ENCODE results near the gene C4B.

C4B gene

DNA sequence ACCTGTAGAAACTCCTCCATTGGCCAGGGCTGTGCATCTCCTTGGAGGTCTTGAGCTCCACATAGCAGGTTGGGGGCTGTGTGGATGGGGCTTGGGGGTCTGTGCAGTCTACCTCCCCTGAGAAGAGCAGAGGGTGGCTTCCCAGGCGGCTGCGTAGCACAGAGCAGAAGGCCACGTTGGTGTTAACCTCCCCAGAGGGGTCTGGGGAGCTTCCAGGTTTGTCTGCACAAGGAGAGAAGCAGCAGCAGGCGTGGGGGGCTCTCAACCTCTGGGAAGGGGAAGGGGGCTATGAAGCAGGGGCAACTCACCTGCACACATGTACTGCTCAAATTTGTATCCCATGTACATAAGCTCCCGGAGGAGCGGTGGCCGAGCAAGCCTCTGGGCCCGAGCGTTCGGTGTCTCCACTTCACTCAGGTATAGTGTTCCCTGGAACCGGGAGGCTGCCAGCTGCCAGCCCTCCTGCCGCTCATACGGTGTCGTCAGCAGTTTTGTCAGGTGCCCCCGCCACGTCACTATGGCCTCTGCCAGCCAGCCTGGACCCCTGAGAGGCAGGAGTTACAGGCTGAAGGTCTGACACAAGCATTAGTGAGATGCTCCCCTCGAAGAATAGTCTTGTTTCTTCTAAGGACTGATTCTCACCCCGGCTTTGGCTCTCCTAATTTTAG is 43.9 kb upstream of the C4B start:
- H3K27ac ChIP-seq (replicated peaks; ENCODE audit: low read length), result no peak overlapping the region
- H3K23ac ChIP-seq (ENCODE audit: low read depth, low read length, poor library complexity), result peak overlapping the region; percentile 14
- no peak overlapping the region for H2BK5ac ChIP-seq (ENCODE audit: low read length)
- H3K4me1 ChIP-seq (ENCODE audit: control insufficient read depth in 2 of 2, insufficient read depth in 1 of 2, low read depth in 1 of 2, low read length in 2 of 2), result peaks cover 11 to 13% of the 10 kb centered on the region in 2 donors
- H3K4me2 ChIP-seq (ENCODE audit: insufficient read depth, low read length, poor library complexity, severe bottlenecking), result peak overlapping the region; percentile 41
- H3K18ac ChIP-seq (ENCODE audit: low read length), result no peak overlapping the region
- H4K8ac ChIP-seq (ENCODE audit: low read depth, low read length), result no peak overlapping the region
- no peaks in the 10 kb centered on the region for H3K27me3 ChIP-seq (ENCODE audit: control insufficient read depth in 3 of 3, insufficient read depth in 3 of 3, low read depth in 1 of 3, low read length in 3 of 3)
- no peak overlapping the region for H3K4ac ChIP-seq (ENCODE audit: low read length)
- H3K4me3 ChIP-seq (ENCODE audit: low read length in 2 of 2), result peak overlapping the region in 1 of 2 donors; percentile 78
- H3K9ac ChIP-seq (ENCODE audit: low read depth, low read length, poor library complexity), result no peak overlapping the region
- no peak overlapping the region for H4K91ac ChIP-seq (ENCODE audit: low read depth, low read length, poor library complexity)
- DNase-seq (ENCODE audit: low spot score), result no peak
- no CpG with 5 or more reads among the region's 18 CpGs for WGBS, 2 donors (ENCODE audit: extremely low coverage in 2 of 2, insufficient read length in 2 of 2, insufficient replicate concordance in 1 of 2)
- no peak overlapping the region for H2BK120ac ChIP-seq (ENCODE audit: low read depth, low read length)
- peaks cover 7% of the 10 kb centered on the region for H3K79me1 ChIP-seq (ENCODE audit: low read depth, low read length)
- no peak overlapping the region for H3K14ac ChIP-seq (ENCODE audit: low read length)
- H2AFZ ChIP-seq (ENCODE audit: low read length), result no peak overlapping the region
- H3K36me3 ChIP-seq (replicated peaks in 1 of 2; ENCODE audit: control insufficient read depth in 2 of 2, insufficient read depth in 2 of 2, low read length in 2 of 2), result peaks cover 37 to 65% of the 10 kb centered on the region in 2 donors
- H2AK5ac ChIP-seq (ENCODE audit: low read depth, low read length), result peak overlapping the region; percentile 54
- no peaks in the 10 kb centered on the region for H3K9me3 ChIP-seq (replicated peaks in 1 of 2; ENCODE audit: control insufficient read depth in 2 of 2, insufficient read depth in 1 of 2, low read depth in 1 of 2, low read length in 2 of 2)
- peak overlapping the region; percentile 50 for H2BK12ac ChIP-seq (ENCODE audit: low read length)
- H2BK15ac ChIP-seq (ENCODE audit: low read length), result no peak overlapping the region

DNA sequence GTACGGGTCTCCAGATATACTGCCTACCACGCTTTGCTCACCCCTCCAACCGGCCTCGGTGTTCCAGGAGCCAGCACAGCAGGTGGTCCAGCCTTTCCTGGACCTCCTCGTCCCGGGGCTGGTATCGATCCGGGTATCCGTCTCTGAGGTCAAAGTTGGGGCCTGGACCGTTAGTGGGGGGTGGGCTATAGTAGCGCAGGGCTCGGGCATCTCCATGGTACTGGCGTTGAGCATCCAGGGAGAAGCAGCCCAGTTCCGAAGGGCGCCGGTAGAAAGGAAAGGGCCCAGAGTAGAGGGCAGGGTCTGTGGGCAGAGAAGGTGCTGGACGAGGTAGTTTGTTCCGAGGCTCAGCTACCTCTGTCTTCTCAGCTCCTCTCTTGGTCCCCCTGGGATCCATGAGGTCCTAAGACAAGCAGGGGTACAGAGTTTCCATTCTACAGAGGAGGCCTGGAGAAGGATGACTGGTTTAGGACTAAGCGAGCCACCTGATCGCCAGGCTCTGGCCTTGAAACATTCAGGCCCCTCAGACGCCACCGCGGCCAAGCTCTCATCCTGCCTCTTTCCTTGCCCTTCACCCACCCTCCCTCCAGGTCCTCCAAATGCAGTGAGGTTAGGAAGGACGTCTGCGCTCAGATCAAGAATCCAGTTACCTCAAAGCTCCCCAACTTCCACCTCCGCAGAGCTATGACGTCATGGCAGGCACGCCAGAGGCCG is 43.2 kb upstream of the C4B start:
- peak overlapping the region; percentile 41 for H3K4me2 ChIP-seq (ENCODE audit: insufficient read depth, low read length, poor library complexity, severe bottlenecking)
- no peak overlapping the region for H4K91ac ChIP-seq (ENCODE audit: low read depth, low read length, poor library complexity)
- H3K4me1 ChIP-seq (ENCODE audit: control insufficient read depth in 2 of 2, insufficient read depth in 1 of 2, low read depth in 1 of 2, low read length in 2 of 2), result peaks cover 11 to 13% of the 10 kb centered on the region in 2 donors
- H2BK15ac ChIP-seq (ENCODE audit: low read length), result peak overlapping the region; percentile 10
- peak overlapping the region; percentile 54 for H2AK5ac ChIP-seq (ENCODE audit: low read depth, low read length)
- DNase-seq (ENCODE audit: low spot score), result no peak
- H3K27me3 ChIP-seq (ENCODE audit: control insufficient read depth in 3 of 3, insufficient read depth in 3 of 3, low read depth in 1 of 3, low read length in 3 of 3), result no peaks in the 10 kb centered on the region
- H4K8ac ChIP-seq (ENCODE audit: low read depth, low read length), result no peak overlapping the region
- peak overlapping the region; percentile 78 to 89 for H3K4me3 ChIP-seq (ENCODE audit: low read length in 2 of 2)
- peaks cover 32 to 58% of the 10 kb centered on the region in 2 donors for H3K36me3 ChIP-seq (replicated peaks in 1 of 2; ENCODE audit: control insufficient read depth in 2 of 2, insufficient read depth in 2 of 2, low read length in 2 of 2)
- peak overlapping the region; percentile 4 for H2BK120ac ChIP-seq (ENCODE audit: low read depth, low read length)
- peak overlapping the region; percentile 91 for H3K9ac ChIP-seq (ENCODE audit: low read depth, low read length, poor library complexity)
- H2AFZ ChIP-seq (ENCODE audit: low read length), result peak overlapping the region; percentile 87
- no CpG with 5 or more reads among the region's 29 CpGs for WGBS, 2 donors (ENCODE audit: extremely low coverage in 2 of 2, insufficient read length in 2 of 2, insufficient replicate concordance in 1 of 2)
- H3K23ac ChIP-seq (ENCODE audit: low read depth, low read length, poor library complexity), result peak overlapping the region; percentile 98
- peaks cover 7% of the 10 kb centered on the region for H3K79me1 ChIP-seq (ENCODE audit: low read depth, low read length)
- H3K14ac ChIP-seq (ENCODE audit: low read length), result no peak overlapping the region
- H3K9me3 ChIP-seq (replicated peaks in 1 of 2; ENCODE audit: control insufficient read depth in 2 of 2, insufficient read depth in 1 of 2, low read depth in 1 of 2, low read length in 2 of 2), result no peaks in the 10 kb centered on the region
- H3K4ac ChIP-seq (ENCODE audit: low read length), result no peak overlapping the region
- peak overlapping the region; percentile 4 for H2BK12ac ChIP-seq (ENCODE audit: low read length)
- peak overlapping the region; percentile 96 for H2BK5ac ChIP-seq (ENCODE audit: low read length)
- peak overlapping the region; percentile 99 for H3K27ac ChIP-seq (replicated peaks; ENCODE audit: low read length)
- peak overlapping the region; percentile 97 for H3K18ac ChIP-seq (ENCODE audit: low read length)

DNA sequence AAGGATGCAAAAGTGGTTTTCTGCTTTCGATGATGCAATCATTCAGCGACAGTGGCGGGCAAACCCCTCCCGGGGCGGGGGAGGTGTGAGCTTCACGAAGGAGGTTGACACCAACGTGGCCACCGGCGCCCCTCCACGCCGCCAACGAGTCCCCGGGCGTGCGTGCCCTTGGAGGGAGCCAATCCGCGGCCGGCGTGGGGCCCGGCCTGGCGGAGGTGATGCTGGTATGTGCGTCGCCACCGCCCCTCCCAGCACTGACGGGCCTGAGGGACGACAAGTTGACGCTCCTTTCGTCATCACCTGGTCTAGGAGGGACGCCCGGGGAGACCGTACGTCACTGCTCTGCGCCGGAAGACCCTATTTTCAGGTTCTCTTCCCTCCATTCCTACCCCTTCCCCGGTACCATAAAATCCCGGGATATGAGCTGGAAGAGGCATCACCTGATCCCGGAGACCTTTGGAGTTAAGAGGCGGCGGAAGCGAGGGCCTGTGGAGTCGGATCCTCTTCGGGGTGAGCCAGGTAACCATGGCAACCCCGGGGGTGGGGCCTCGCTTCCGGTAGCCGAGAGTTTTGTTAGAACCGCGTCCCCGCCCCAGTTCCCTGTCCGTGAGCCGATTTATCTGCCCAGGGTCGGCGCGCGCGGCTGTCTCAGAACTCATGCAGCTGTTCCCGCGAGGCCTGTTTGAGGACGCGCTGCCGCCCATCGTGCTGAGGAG is 42.4 kb upstream of the C4B start, which contains the start of gene DXO:
DXO (minus strand) TSS at position 146 of the 716 bp plus-strand sequence. CDS start 463 bp downstream, outside the sequence.
- Histone ChIP-seq H3K4me2 (ENCODE audit: insufficient read depth, low read length, poor library complexity, severe bottlenecking) (peak within 1 kb of the TSS; percentile 89), H4K8ac (ENCODE audit: low read depth, low read length) (peak within 1 kb of the TSS; percentile 70), H3K9me3 (replicated peaks in 1 of 2; ENCODE audit: control insufficient read depth in 2 of 2, insufficient read depth in 1 of 2, low read depth in 1 of 2, low read length in 2 of 2) (no peaks in the 10 kb centered on the region), H3K23ac (ENCODE audit: low read depth, low read length, poor library complexity) (peak within 1 kb of the TSS; percentile 98), H3K9ac (ENCODE audit: low read depth, low read length, poor library complexity) (peak within 1 kb of the TSS; percentile 91), H3K4me1 (ENCODE audit: control insufficient read depth in 2 of 2, insufficient read depth in 1 of 2, low read depth in 1 of 2, low read length in 2 of 2) (peaks cover 11 to 13% of the 10 kb centered on the region in 2 donors), H2AK5ac (ENCODE audit: low read depth, low read length) (peak within 1 kb of the TSS; percentile 54), H2BK120ac (ENCODE audit: low read depth, low read length) (peak within 1 kb of the TSS; percentile 4), H3K27ac (replicated peaks; ENCODE audit: low read length) (peak within 1 kb of the TSS; percentile 99), H2BK5ac (ENCODE audit: low read length) (peak within 1 kb of the TSS; percentile 96), H3K4me3 (ENCODE audit: low read length in 2 of 2) (peak within 1 kb of the TSS; percentile 78 to 89), H3K79me1 (ENCODE audit: low read depth, low read length) (peaks cover 7% of the 10 kb centered on the region), H4K91ac (ENCODE audit: low read depth, low read length, poor library complexity) (no peak within 1 kb of the TSS), H3K27me3 (ENCODE audit: control insufficient read depth in 3 of 3, insufficient read depth in 3 of 3, low read depth in 1 of 3, low read length in 3 of 3) (no peaks in the 10 kb centered on the region), H2AFZ (ENCODE audit: low read length) (peak within 1 kb of the TSS; percentile 87), H2BK15ac (ENCODE audit: low read length) (peak within 1 kb of the TSS; percentile 10), H2BK12ac (ENCODE audit: low read length) (peak within 1 kb of the TSS; percentile 73), H3K14ac (ENCODE audit: low read length) (no peak within 1 kb of the TSS), H3K36me3 (replicated peaks in 1 of 2; ENCODE audit: control insufficient read depth in 2 of 2, insufficient read depth in 2 of 2, low read length in 2 of 2) (peaks cover 25 to 51% of the 10 kb centered on the region in 2 donors), H3K18ac (ENCODE audit: low read length) (peak within 1 kb of the TSS; percentile 97), H3K4ac (ENCODE audit: low read length) (peak within 1 kb of the TSS; percentile 24)
- peak; percentile 97 for DNase-seq (ENCODE audit: low spot score)
- WGBS, 2 donors (ENCODE audit: extremely low coverage in 2 of 2, insufficient read length in 2 of 2, insufficient replicate concordance in 1 of 2), result no CpG with 5 or more reads among the region's 62 CpGs
